Activated CD4-positive, alpha-beta memory T cell treated with anti-CD3 and anti-CD28 coated beads, Interleukin-2, amount 10 ng/mL, durations not matched to agents 7 days and 5 days (primary cell): ENCODE results near the gene FSTL4. TPM values are rescaled to one million over a fixed set of nuclear protein-coding genes. Genes with fewer than 3 reads are reported as not detected.

Experiments used
- CTCF ChIA-PET: fragments of 350-600 bp; sonication (Branson Sonifier 250); formaldehyde crosslinking; loops from one replicate; lab custom pipeline; 2021; ENCODE audit warnings: antibody characterized with exemption, inconsistent platforms; lab: Charles Lee
- POLR2A ChIA-PET: fragments of 350-600 bp; sonication (Branson Sonifier 250); formaldehyde crosslinking; loops from one replicate; lab custom pipeline; 2021; ENCODE audit warnings: antibody characterized with exemption; lab: Charles Lee
- DNase-seq: peaks from one replicate; pipeline ENCODE4 v3.0.0-alpha.2; 2020
- H3K27ac Mint-ChIP-seq: one replicate; pipeline ENCODE4 v1.8.0; 2021; ENCODE audit warnings: mild to moderate bottlenecking, mixed read lengths
- H3K27me3 Mint-ChIP-seq: one replicate; pipeline ENCODE4 v1.8.0; 2021; ENCODE audit warnings: mixed read lengths
- H3K36me3 Mint-ChIP-seq: one replicate; pipeline ENCODE4 v1.8.0; 2021; ENCODE audit warnings: low read depth, mixed read lengths
- H3K4me1 Mint-ChIP-seq: one replicate; pipeline ENCODE4 v1.8.0; 2021; ENCODE audit warnings: mixed read lengths
- H3K4me3 Mint-ChIP-seq: one replicate; pipeline ENCODE4 v1.8.0; 2021; ENCODE audit warnings: mild to moderate bottlenecking, mixed read lengths
- H3K9me3 Mint-ChIP-seq: one replicate; pipeline ENCODE4 v1.8.0; 2021; ENCODE audit warnings: mixed read lengths
- total RNA-seq, 2 experiments: library from RNA; stranded (reverse); gene quantifications; one replicate each; pipeline ENCODE4 v1.2.3, GENCODE V29; 2021

The FSTL4 gene
- total RNA-seq, 2 experiments from 2014 or later: not detected

GRCh38 chr5:133321833-133322420 is 290.4 kb downstream of the FSTL4 start:
- no peak for DNase-seq
- POLR2A ChIA-PET: no interaction called here
- H3K4me1 Mint-ChIP-seq: peaks cover 9% of the 10 kb centered on the region
- no peaks in the 10 kb centered on the region for H3K9me3 Mint-ChIP-seq
- CTCF ChIA-PET: no interaction called here
- no peaks in the 10 kb centered on the region for H3K27me3 Mint-ChIP-seq
- H3K36me3 Mint-ChIP-seq: no peaks in the 10 kb centered on the region
- no peak overlapping the region for H3K27ac Mint-ChIP-seq
- no peak overlapping the region for H3K4me3 Mint-ChIP-seq

GRCh38 chr5:133321286-133321832 is 291.0 kb downstream of the FSTL4 start:
- no peaks in the 10 kb centered on the region for H3K36me3 Mint-ChIP-seq
- peaks cover 9% of the 10 kb centered on the region for H3K4me1 Mint-ChIP-seq
- H3K27ac Mint-ChIP-seq: no peak overlapping the region
- H3K27me3 Mint-ChIP-seq: no peaks in the 10 kb centered on the region
- POLR2A ChIA-PET: no interaction called here
- no peak overlapping the region for H3K4me3 Mint-ChIP-seq
- H3K9me3 Mint-ChIP-seq: no peaks in the 10 kb centered on the region
- CTCF ChIA-PET: no interaction called here
- DNase-seq: no peak

- no peak for DNase-seq
- no peak overlapping the region for H3K27ac Mint-ChIP-seq
- H3K36me3 Mint-ChIP-seq: no peaks in the 10 kb centered on the region
- CTCF ChIA-PET: interaction anchor here (0.6 kb wide), 1 partner anchor 47 kb away, joined by 5 read pairs; no protein-coding TSS in a partner anchor
- H3K27me3 Mint-ChIP-seq: no peaks in the 10 kb centered on the region
- peaks cover 9% of the 10 kb centered on the region for H3K4me1 Mint-ChIP-seq
- POLR2A ChIA-PET: no interaction called here
- no peak overlapping the region for H3K4me3 Mint-ChIP-seq
- no peaks in the 10 kb centered on the region for H3K9me3 Mint-ChIP-seq
Measured at GRCh38 chr5:133319905-133320520, 292.3 kb downstream of the FSTL4 start.

GRCh38 chr5:133319244-133319643 is 293.1 kb downstream of the FSTL4 start:
- H3K27me3 Mint-ChIP-seq: no peaks in the 10 kb centered on the region
- POLR2A ChIA-PET: no interaction called here
- DNase-seq: no peak
- H3K9me3 Mint-ChIP-seq: no peaks in the 10 kb centered on the region
- no peak overlapping the region for H3K27ac Mint-ChIP-seq
- no peaks in the 10 kb centered on the region for H3K36me3 Mint-ChIP-seq
- CTCF ChIA-PET: no interaction called here
- no peak overlapping the region for H3K4me3 Mint-ChIP-seq
- peaks cover 9% of the 10 kb centered on the region for H3K4me1 Mint-ChIP-seq

- CTCF ChIA-PET: interaction anchor here (1.0 kb wide), 1 partner anchor 207 kb away, joined by 3 read pairs; no protein-coding TSS in a partner anchor
- Mint-ChIP-seq H3K4me3 (no peak overlapping the region), H3K27me3 (no peaks in the 10 kb centered on the region), H3K27ac (no peak overlapping the region), H3K9me3 (no peaks in the 10 kb centered on the region), H3K4me1 (peaks cover 9% of the 10 kb centered on the region), H3K36me3 (no peaks in the 10 kb centered on the region)
- no peak for DNase-seq
- POLR2A ChIA-PET: no interaction called here
Measured at GRCh38 chr5:133317558-133317957, 294.8 kb downstream of the FSTL4 start.

- POLR2A ChIA-PET: no interaction called here
- DNase-seq: no peak
- no peaks in the 10 kb centered on the region for H3K36me3 Mint-ChIP-seq
- CTCF ChIA-PET: interaction anchor here (0.6 to 1.0 kb wide), 2 partner anchors 37 to 206 kb away, joined by 3 read pairs; no protein-coding TSS in a partner anchor
- no peaks in the 10 kb centered on the region for H3K27me3 Mint-ChIP-seq
- no peak overlapping the region for H3K4me3 Mint-ChIP-seq
- H3K27ac Mint-ChIP-seq: no peak overlapping the region
- H3K4me1 Mint-ChIP-seq: peaks cover 3% of the 10 kb centered on the region
- no peaks in the 10 kb centered on the region for H3K9me3 Mint-ChIP-seq
Measured at GRCh38 chr5:133316346-133317343, 295.7 kb downstream of the FSTL4 start.

GRCh38 chr5:133314086-133314485 is 298.3 kb downstream of the FSTL4 start:
- H3K27ac Mint-ChIP-seq: no peak overlapping the region
- ChIA-PET CTCF (interaction anchor here (0.6 kb wide), 1 partner anchor 83 kb away, joined by 3 read pairs; no protein-coding TSS in a partner anchor), POLR2A (no interaction called here)
- no peaks in the 10 kb centered on the region for H3K4me1 Mint-ChIP-seq
- no peaks in the 10 kb centered on the region for H3K9me3 Mint-ChIP-seq
- no peaks in the 10 kb centered on the region for H3K36me3 Mint-ChIP-seq
- no peak for DNase-seq
- no peak overlapping the region for H3K4me3 Mint-ChIP-seq
- H3K27me3 Mint-ChIP-seq: no peaks in the 10 kb centered on the region

GRCh38 chr5:133311176-133311575 is 301.2 kb downstream of the FSTL4 start:
- Mint-ChIP-seq H3K9me3 (no peaks in the 10 kb centered on the region), H3K4me1 (no peaks in the 10 kb centered on the region), H3K27ac (no peak overlapping the region), H3K36me3 (no peaks in the 10 kb centered on the region), H3K4me3 (no peak overlapping the region), H3K27me3 (no peaks in the 10 kb centered on the region)
- ChIA-PET CTCF (no interaction called here), POLR2A (no interaction called here)
- no peak for DNase-seq

GRCh38 chr5:133309984-133310621 is 302.2 kb downstream of the FSTL4 start:
- Mint-ChIP-seq H3K27ac (no peak overlapping the region), H3K36me3 (no peaks in the 10 kb centered on the region), H3K4me1 (no peaks in the 10 kb centered on the region), H3K9me3 (no peaks in the 10 kb centered on the region), H3K27me3 (no peaks in the 10 kb centered on the region), H3K4me3 (no peak overlapping the region)
- ChIA-PET CTCF (no interaction called here), POLR2A (no interaction called here)
- no peak for DNase-seq

- DNase-seq: no peak
- Mint-ChIP-seq H3K4me1 (no peaks in the 10 kb centered on the region), H3K4me3 (no peak overlapping the region), H3K9me3 (no peaks in the 10 kb centered on the region), H3K36me3 (no peaks in the 10 kb centered on the region), H3K27ac (no peak overlapping the region), H3K27me3 (no peaks in the 10 kb centered on the region)
- ChIA-PET POLR2A (no interaction called here), CTCF (no interaction called here)
Measured at GRCh38 chr5:133309166-133309795, 303.1 kb downstream of the FSTL4 start.

GRCh38 chr5:133307275-133307674 is 305.1 kb downstream of the FSTL4 start:
- no peak for DNase-seq
- no peaks in the 10 kb centered on the region for H3K4me1 Mint-ChIP-seq
- H3K9me3 Mint-ChIP-seq: no peaks in the 10 kb centered on the region
- no peaks in the 10 kb centered on the region for H3K27me3 Mint-ChIP-seq
- no peak overlapping the region for H3K4me3 Mint-ChIP-seq
- H3K36me3 Mint-ChIP-seq: no peaks in the 10 kb centered on the region
- ChIA-PET CTCF (no interaction called here), POLR2A (no interaction called here)
- no peak overlapping the region for H3K27ac Mint-ChIP-seq

GRCh38 chr5:133304707-133305216 is 307.6 kb downstream of the FSTL4 start:
- Mint-ChIP-seq H3K27ac (no peak overlapping the region), H3K27me3 (no peaks in the 10 kb centered on the region), H3K4me1 (no peaks in the 10 kb centered on the region), H3K36me3 (no peaks in the 10 kb centered on the region), H3K4me3 (no peak overlapping the region), H3K9me3 (no peaks in the 10 kb centered on the region)
- POLR2A ChIA-PET: no interaction called here
- CTCF ChIA-PET: no interaction called here
- DNase-seq: no peak
